Ishikawa (cell line): ENCODE measurements around the gene VPS72.

Source experiments
- CEBPB ChIP-seq: IDR thresholded peaks from 2 replicates; pipeline ENCODE4 v1.6.1; 2012
- CREB1 ChIP-seq: IDR thresholded peaks from 2 replicates; pipeline ENCODE4 v1.6.1; 2012; ENCODE audit warnings: low read depth
- EGR1 ChIP-seq: IDR thresholded peaks from 2 replicates; pipeline ENCODE4 v1.6.1; 2012
- EP300 ChIP-seq: IDR thresholded peaks from 2 replicates; pipeline ENCODE4 v1.6.1; 2012; ENCODE audit warnings: borderline replicate concordance
- NFIC ChIP-seq: IDR thresholded peaks from 2 replicates; pipeline ENCODE4 v1.6.1; 2012
- RAD21 ChIP-seq: IDR thresholded peaks from 2 replicates; pipeline ENCODE4 v1.6.1; 2012; ENCODE audit warnings: low read depth
- TAF1 ChIP-seq: IDR thresholded peaks from 2 replicates; pipeline ENCODE4 v1.6.1; 2012; ENCODE audit warnings: low read depth, mild to moderate bottlenecking
- TCF12 ChIP-seq: IDR thresholded peaks from 2 replicates; pipeline ENCODE4 v1.6.1; 2012; ENCODE audit warnings: low read depth
- YY1 ChIP-seq: IDR thresholded peaks from 2 replicates; pipeline ENCODE4 v1.6.1; 2012; ENCODE audit warnings: low read depth
- ZBTB7A ChIP-seq: IDR thresholded peaks from 2 replicates; pipeline ENCODE4 v1.6.1; 2012; ENCODE audit warnings: low read depth
- TF ChIP-seq, protein P1 (sequence below): IDR thresholded peaks from 2 replicates; pipeline ENCODE4 v1.6.1; 2012
- TF ChIP-seq, protein P2 (sequence below): IDR thresholded peaks from 2 replicates; pipeline ENCODE4 v1.6.1; 2012; ENCODE audit warnings: low read depth, mild to moderate bottlenecking
- TF ChIP-seq, protein P3 (sequence below): IDR thresholded peaks from 2 replicates; pipeline ENCODE4 v1.6.1; 2012

DNA sequence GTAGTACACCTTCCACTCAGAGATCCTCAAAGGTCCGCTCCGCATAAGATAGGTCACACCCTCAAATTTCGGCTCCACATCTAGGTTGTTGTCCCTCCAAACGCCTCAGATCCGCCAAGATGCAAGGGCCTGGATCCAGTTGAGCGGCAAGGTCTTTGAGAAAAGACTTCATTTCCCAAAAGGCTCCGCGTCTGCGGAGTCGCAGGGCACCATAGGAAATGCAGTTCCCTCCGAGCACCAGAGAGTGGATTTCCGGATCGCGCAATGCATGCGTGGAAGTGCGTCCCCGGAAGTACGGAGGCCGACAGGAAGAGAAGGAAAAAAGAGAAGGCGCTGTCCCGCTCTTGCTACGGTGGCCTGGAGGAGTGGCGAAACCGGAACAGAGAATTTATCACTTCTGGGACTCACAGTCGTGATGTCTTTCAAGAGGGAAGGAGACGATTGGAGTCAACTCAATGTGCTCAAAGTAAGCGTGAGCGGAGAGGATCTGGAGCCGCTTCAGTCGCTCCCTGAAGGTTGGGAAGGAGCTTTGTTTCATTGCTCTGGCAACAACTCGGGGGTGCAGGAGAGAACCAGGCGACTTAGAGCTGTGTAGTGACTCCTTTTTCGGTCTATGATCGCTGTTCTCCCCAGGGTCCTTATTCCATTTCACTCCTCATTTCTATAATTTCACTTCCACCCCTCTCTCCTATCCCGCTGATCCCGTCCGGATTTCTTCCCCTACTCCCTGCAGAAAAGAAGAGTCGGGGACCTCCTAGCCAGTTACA is 24.1 kb downstream of the VPS72 start, which contains the start of the genes LYSMD1 and SCNM1:
- TF ChIP-seq, protein P1, sequence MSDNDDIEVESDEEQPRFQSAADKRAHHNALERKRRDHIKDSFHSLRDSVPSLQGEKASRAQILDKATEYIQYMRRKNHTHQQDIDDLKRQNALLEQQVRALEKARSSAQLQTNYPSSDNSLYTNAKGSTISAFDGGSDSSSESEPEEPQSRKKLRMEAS: peak; percentile 82
- TF ChIP-seq YY1: no peak
- no peak; the same call in 1 of the 2 replicates for TF ChIP-seq EP300
- TF ChIP-seq, protein P2, sequence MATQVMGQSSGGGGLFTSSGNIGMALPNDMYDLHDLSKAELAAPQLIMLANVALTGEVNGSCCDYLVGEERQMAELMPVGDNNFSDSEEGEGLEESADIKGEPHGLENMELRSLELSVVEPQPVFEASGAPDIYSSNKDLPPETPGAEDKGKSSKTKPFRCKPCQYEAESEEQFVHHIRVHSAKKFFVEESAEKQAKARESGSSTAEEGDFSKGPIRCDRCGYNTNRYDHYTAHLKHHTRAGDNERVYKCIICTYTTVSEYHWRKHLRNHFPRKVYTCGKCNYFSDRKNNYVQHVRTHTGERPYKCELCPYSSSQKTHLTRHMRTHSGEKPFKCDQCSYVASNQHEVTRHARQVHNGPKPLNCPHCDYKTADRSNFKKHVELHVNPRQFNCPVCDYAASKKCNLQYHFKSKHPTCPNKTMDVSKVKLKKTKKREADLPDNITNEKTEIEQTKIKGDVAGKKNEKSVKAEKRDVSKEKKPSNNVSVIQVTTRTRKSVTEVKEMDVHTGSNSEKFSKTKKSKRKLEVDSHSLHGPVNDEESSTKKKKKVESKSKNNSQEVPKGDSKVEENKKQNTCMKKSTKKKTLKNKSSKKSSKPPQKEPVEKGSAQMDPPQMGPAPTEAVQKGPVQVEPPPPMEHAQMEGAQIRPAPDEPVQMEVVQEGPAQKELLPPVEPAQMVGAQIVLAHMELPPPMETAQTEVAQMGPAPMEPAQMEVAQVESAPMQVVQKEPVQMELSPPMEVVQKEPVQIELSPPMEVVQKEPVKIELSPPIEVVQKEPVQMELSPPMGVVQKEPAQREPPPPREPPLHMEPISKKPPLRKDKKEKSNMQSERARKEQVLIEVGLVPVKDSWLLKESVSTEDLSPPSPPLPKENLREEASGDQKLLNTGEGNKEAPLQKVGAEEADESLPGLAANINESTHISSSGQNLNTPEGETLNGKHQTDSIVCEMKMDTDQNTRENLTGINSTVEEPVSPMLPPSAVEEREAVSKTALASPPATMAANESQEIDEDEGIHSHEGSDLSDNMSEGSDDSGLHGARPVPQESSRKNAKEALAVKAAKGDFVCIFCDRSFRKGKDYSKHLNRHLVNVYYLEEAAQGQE: peak; percentile 30; the same call in 1 of the 2 replicates
- peak; percentile 77 for TF ChIP-seq TCF12
- TF ChIP-seq ZBTB7A: no peak
- peak; percentile 46; the same call in 1 of the 2 replicates for TF ChIP-seq TAF1
- TF ChIP-seq RAD21: no peak
- TF ChIP-seq CREB1: peak; percentile 74
- peak; percentile 10; the same call in 1 of the 2 replicates for TF ChIP-seq NFIC
- no peak for TF ChIP-seq EGR1
- TF ChIP-seq CEBPB: peak; percentile 48; the same call in 1 of the 2 replicates
- TF ChIP-seq, protein P3, sequence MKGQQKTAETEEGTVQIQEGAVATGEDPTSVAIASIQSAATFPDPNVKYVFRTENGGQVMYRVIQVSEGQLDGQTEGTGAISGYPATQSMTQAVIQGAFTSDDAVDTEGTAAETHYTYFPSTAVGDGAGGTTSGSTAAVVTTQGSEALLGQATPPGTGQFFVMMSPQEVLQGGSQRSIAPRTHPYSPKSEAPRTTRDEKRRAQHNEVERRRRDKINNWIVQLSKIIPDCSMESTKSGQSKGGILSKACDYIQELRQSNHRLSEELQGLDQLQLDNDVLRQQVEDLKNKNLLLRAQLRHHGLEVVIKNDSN: peak; percentile 53
